Loucy (cell line): Measurements from ENCODE around the gene SPEG.

Experiments used
- EZH2phosphoT487 ChIP-seq: fragments of 200-600 bp; IDR thresholded peaks from 2 replicates; pipeline ENCODE4 v1.6.1; 2018; ENCODE audit warnings: antibody characterized with exemption, mild to moderate bottlenecking, moderate library complexity, borderline replicate concordance
- TF ChIP-seq, protein P1 (sequence below): fragments of 200-600 bp; sonication (generic); conservative IDR thresholded peaks from 2 replicates; pipeline ENCODE4 v1.5.1; 2014; ENCODE audit warnings: mild to moderate bottlenecking, antibody characterized with exemption, low read length

DNA sequence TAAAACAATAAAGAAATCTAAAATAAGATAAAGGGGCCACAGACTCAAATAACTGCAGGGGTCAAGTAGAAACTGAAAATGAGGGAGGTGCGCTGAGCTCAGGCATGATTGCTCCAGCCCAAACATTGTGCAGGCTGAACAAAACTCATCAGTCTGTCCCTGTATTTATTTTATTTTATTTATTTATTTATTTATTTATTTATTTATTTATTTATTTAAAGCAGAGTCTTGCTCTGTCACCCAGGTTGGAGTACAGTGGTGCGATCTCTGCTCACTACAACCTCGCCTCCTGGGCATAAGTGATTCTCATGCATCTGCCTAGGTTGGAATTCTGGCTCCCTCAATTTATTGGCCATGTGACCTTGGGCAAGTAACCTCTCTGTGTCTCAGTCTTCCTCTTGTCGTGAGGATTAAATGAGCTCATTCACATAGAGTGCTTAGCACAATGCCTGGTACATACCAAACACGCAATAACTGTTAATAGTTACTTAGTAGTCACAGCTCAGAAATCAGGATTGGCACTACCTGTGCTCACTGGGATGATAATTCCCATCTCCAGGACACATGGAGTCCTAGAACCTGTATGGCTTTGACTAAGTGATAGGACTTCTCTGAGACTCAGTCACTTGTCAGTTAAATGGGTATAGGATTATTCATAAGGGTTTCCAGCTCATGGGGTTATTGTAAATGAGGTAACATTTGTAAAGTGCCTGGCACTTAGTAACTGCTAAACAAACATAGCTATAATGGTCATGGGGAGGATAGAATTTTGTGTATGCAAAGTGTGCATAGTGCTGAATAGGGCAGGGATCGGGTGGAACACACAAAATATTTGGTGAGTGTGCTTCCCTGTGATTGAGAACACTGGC is 6.0 kb downstream of the SPEG start:
- no peak for TF ChIP-seq EZH2phosphoT487
- TF ChIP-seq, protein P1, sequence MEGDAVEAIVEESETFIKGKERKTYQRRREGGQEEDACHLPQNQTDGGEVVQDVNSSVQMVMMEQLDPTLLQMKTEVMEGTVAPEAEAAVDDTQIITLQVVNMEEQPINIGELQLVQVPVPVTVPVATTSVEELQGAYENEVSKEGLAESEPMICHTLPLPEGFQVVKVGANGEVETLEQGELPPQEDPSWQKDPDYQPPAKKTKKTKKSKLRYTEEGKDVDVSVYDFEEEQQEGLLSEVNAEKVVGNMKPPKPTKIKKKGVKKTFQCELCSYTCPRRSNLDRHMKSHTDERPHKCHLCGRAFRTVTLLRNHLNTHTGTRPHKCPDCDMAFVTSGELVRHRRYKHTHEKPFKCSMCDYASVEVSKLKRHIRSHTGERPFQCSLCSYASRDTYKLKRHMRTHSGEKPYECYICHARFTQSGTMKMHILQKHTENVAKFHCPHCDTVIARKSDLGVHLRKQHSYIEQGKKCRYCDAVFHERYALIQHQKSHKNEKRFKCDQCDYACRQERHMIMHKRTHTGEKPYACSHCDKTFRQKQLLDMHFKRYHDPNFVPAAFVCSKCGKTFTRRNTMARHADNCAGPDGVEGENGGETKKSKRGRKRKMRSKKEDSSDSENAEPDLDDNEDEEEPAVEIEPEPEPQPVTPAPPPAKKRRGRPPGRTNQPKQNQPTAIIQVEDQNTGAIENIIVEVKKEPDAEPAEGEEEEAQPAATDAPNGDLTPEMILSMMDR, result no peak
